GM12872 (cell line): ENCODE results near the gene TREH.

Source experiments
- CTCF ChIP-seq: IDR thresholded peaks from 3 replicates; pipeline ENCODE4 v1.5.1; 2011; ENCODE audit warnings: low read depth, mild to moderate bottlenecking, low read length, moderate library complexity; ENCODE audit not compliant: insufficient read depth

Gene TREH

GRCh38 chr11:118679483-118679882 lies at the start of gene TREH:
TREH (minus strand) TSS chr11:118679650; CDS start chr11:118679627, 23 bp downstream.
- no peak for TF ChIP-seq CTCF

- no peak for TF ChIP-seq CTCF
Observed at GRCh38 chr11:118715837-118716260, 36.4 kb upstream of the TREH start.

- TF ChIP-seq CTCF: no peak
Observed at GRCh38 chr11:118715245-118715831, 35.9 kb upstream of the TREH start.

GRCh38 chr11:118714816-118715215 lies 35.4 kb upstream of the TREH start:
- TF ChIP-seq CTCF: no peak

- TF ChIP-seq CTCF: no peak
Observed at GRCh38 chr11:118708296-118708695, 28.8 kb upstream of the TREH start.

GRCh38 chr11:118706546-118706825 lies 27.0 kb upstream of the TREH start:
- no peak for TF ChIP-seq CTCF

- no peak for TF ChIP-seq CTCF
Observed at GRCh38 chr11:118705791-118706545, 26.5 kb upstream of the TREH start.
